ENCODE measurements around the gene COMMD7.
A peak's percentile ranks its signal among the peaks of the same experiment; 100 is the strongest.
"Not testable (repeated sequence)": the region's sequence is repeated elsewhere in the genome, so short reads cannot be mapped to it uniquely, and the experiment has no call there.

Gene COMMD7

GRCh38 chr20:32765230-32765875 lies 22.1 kb upstream of the COMMD7 start:
- not testable (repeated sequence) for DNase-seq (ENCODE audit: low read depth)

GRCh38 chr20:32764005-32764960 lies 21.0 kb upstream of the COMMD7 start:
- no peak for DNase-seq (ENCODE audit: low read depth)

GRCh38 chr20:32763202-32764004 lies 20.1 kb upstream of the COMMD7 start:
- no peak for DNase-seq (ENCODE audit: low read depth)

- DNase-seq (ENCODE audit: low read depth) = no peak
Measured at GRCh38 chr20:32762754-32763201, 19.5 kb upstream of the COMMD7 start.

GRCh38 chr20:32761831-32762753 lies 18.8 kb upstream of the COMMD7 start, which contains the start of gene DNMT3B:
TSS of gene DNMT3B (plus strand) at chr20:32762385. CDS start at chr20:32780324, 17,939 bp downstream.
- DNase-seq (ENCODE audit: low read depth) = peak; percentile 64

GRCh38 chr20:32761417-32761830 lies 18.2 kb upstream of the COMMD7 start:
- no peak for DNase-seq (ENCODE audit: low read depth)

- no peak for DNase-seq (ENCODE audit: low read depth)
Measured at GRCh38 chr20:32756156-32756555, 12.9 kb upstream of the COMMD7 start.

- DNase-seq (ENCODE audit: low read depth) = no peak
Measured at GRCh38 chr20:32753731-32754130, 10.5 kb upstream of the COMMD7 start.

- DNase-seq (ENCODE audit: low read depth) = no peak
Measured at GRCh38 chr20:32752458-32753250, 9.4 kb upstream of the COMMD7 start.

GRCh38 chr20:32751702-32752457 lies 8.6 kb upstream of the COMMD7 start:
- no peak for DNase-seq (ENCODE audit: low read depth)

- DNase-seq (ENCODE audit: low read depth) = no peak
Measured at GRCh38 chr20:32751293-32751692, 8.0 kb upstream of the COMMD7 start.

- no peak for DNase-seq (ENCODE audit: low read depth)
Measured at GRCh38 chr20:32749914-32750637, 6.8 kb upstream of the COMMD7 start.

- no peak for DNase-seq (ENCODE audit: low read depth)
Measured at GRCh38 chr20:32742322-32743236, 688 bp downstream of the COMMD7 start.

GRCh38 chr20:32741151-32741550 lies 2.1 kb downstream of the COMMD7 start:
- DNase-seq (ENCODE audit: low read depth) = no peak

- no peak for DNase-seq (ENCODE audit: low read depth)
Measured at GRCh38 chr20:32737371-32738223, 5.7 kb downstream of the COMMD7 start.

GRCh38 chr20:32731882-32732266 lies 11.4 kb downstream of the COMMD7 start:
- DNase-seq (ENCODE audit: low read depth) = no peak

GRCh38 chr20:32729334-32729733 lies 13.9 kb downstream of the COMMD7 start:
- not testable (repeated sequence) for DNase-seq (ENCODE audit: low read depth)

Measured in activated T-cell treated with anti-CD3 and anti-CD28 coated beads for 24 hours (primary cell).